Suprapubic skin (tissue), 4 donors: ENCODE data around the gene MSRB1.

Experiments used
- CTCF ChIP-seq, 2 donors: fragments of 200-600 bp in 1 of 2; fragments of 450-650 bp in 1 of 2; sonication (generic) in 1 of 2; IDR thresholded peaks; one replicate each; pipeline ENCODE4 v1.5.1; 2016 to 2019; ENCODE audit warnings: antibody characterized with exemption in 2 of 2, mild to moderate bottlenecking in 1 of 2, moderate library complexity in 1 of 2
- EP300 ChIP-seq: sonication (generic); formaldehyde crosslinking; IDR thresholded peaks from one replicate; pipeline ENCODE4 v1.6.1; 2017; ENCODE audit warnings: antibody characterized with exemption
- POLR2A ChIP-seq, 2 donors: fragments of 450-650 bp; IDR thresholded peaks; one replicate each; pipeline ENCODE4 v1.6.1; 2017; ENCODE audit warnings: antibody characterized with exemption in 2 of 2, mild to moderate bottlenecking in 2 of 2, moderate library complexity in 2 of 2
- POLR2AphosphoS5 ChIP-seq, 3 donors: sonication (generic); formaldehyde crosslinking; IDR thresholded peaks; one replicate each; pipeline ENCODE4 v1.6.1; 2017; ENCODE audit warnings: antibody characterized with exemption in 3 of 3

GRCh38 chr16:1916640-1916990, 26.4 kb downstream of the MSRB1 start:
- TF ChIP-seq EP300 (no peak), CTCF (IDR thresholded peaks at IDR 0.05) (no peak), POLR2A (IDR thresholded peaks at IDR 0.05) (no peak), POLR2AphosphoS5 (IDR thresholded peaks at IDR 0.05) (no peak)
